Type B pancreatic cell (in vitro differentiated cells): Measurements from ENCODE around the gene SLC7A4. TPM values are rescaled to one million over a fixed set of nuclear protein-coding genes. Genes with fewer than 3 reads are reported as not detected.

ENCODE experiments used
- DNase-seq: peaks from one replicate; pipeline ENCODE4 v3.0.0; 2021; ENCODE audit warnings: mixed read lengths; ENCODE audit not compliant: unreplicated experiment; ENCODE audit errors: extremely low spot score
- H3K27ac Mint-ChIP-seq: 2 replicates; pipeline ENCODE4 v1.8.0; 2021; ENCODE audit warnings: mild to moderate bottlenecking, mixed read lengths
- H3K27me3 Mint-ChIP-seq: 2 replicates; pipeline ENCODE4 v1.8.0; 2021; ENCODE audit warnings: mixed read lengths
- H3K36me3 Mint-ChIP-seq: 2 replicates; pipeline ENCODE4 v1.8.0; 2021; ENCODE audit warnings: mixed read lengths
- H3K4me1 Mint-ChIP-seq: one replicate; pipeline ENCODE4 v1.8.0; 2021; ENCODE audit warnings: mixed read lengths; ENCODE audit not compliant: unreplicated experiment
- H3K4me3 Mint-ChIP-seq: 2 replicates; pipeline ENCODE4 v1.8.0; 2021; ENCODE audit warnings: mild to moderate bottlenecking, mixed read lengths
- H3K9me3 Mint-ChIP-seq: 2 replicates; pipeline ENCODE4 v1.8.0; 2021; ENCODE audit warnings: mixed read lengths
- CTCF ChIP-seq: fragments of 200-600 bp; sonication (generic); conservative IDR thresholded peaks from 2 replicates; pipeline ENCODE4 v1.5.0; 2021; ENCODE audit warnings: antibody characterized with exemption, mild to moderate bottlenecking
- total RNA-seq: library from RNA; stranded (reverse); gene quantifications from 2 replicates; pipeline ENCODE4 v1.2.1, GENCODE V29; 2021; ENCODE audit warnings: low replicate concordance

Gene SLC7A4
- total RNA-seq, 1 donor from 2014 or later, result 3.3 TPM

GRCh38 chr22:21003782-21004181, 28.6 kb downstream of the SLC7A4 start:
- H3K27ac Mint-ChIP-seq, result peak overlapping the region; percentile 97
- peaks cover 11% of the 10 kb centered on the region for H3K4me1 Mint-ChIP-seq
- TF ChIP-seq CTCF, result no peak
- DNase-seq, result no peak
- no peaks in the 10 kb centered on the region for H3K27me3 Mint-ChIP-seq
- H3K9me3 Mint-ChIP-seq, result no peaks in the 10 kb centered on the region
- H3K4me3 Mint-ChIP-seq, result peak overlapping the region; percentile 96
- H3K36me3 Mint-ChIP-seq, result no peaks in the 10 kb centered on the region

- Mint-ChIP-seq H3K4me1 (peaks cover 11% of the 10 kb centered on the region), H3K36me3 (no peaks in the 10 kb centered on the region), H3K27ac (peak within 1 kb of the TSS; percentile 97), H3K27me3 (no peaks in the 10 kb centered on the region), H3K9me3 (no peaks in the 10 kb centered on the region), H3K4me3 (peak within 1 kb of the TSS; percentile 96)
- no peak for TF ChIP-seq CTCF
- DNase-seq, result peak; percentile 96
Observed at GRCh38 chr22:21001601-21002325, 30.6 kb downstream of the SLC7A4 start, which contains the start of gene THAP7. Gene THAP7, minus strand, starts transcription at chr22:21002118. Its CDS starts 207 bp downstream, at chr22:21001911.

GRCh38 chr22:21000987-21001600, 31.3 kb downstream of the SLC7A4 start:
- no peak for DNase-seq
- H3K36me3 Mint-ChIP-seq, result no peaks in the 10 kb centered on the region
- peaks cover 11% of the 10 kb centered on the region for H3K4me1 Mint-ChIP-seq
- H3K27ac Mint-ChIP-seq, result peak overlapping the region; percentile 97
- H3K9me3 Mint-ChIP-seq, result no peaks in the 10 kb centered on the region
- peak overlapping the region; percentile 96 for H3K4me3 Mint-ChIP-seq
- TF ChIP-seq CTCF, result no peak
- no peaks in the 10 kb centered on the region for H3K27me3 Mint-ChIP-seq

- no peaks in the 10 kb centered on the region for H3K36me3 Mint-ChIP-seq
- H3K9me3 Mint-ChIP-seq, result no peaks in the 10 kb centered on the region
- peaks cover 11% of the 10 kb centered on the region for H3K4me1 Mint-ChIP-seq
- DNase-seq, result peak; percentile 67
- TF ChIP-seq CTCF, result no peak
- H3K27me3 Mint-ChIP-seq, result no peaks in the 10 kb centered on the region
- peak overlapping the region; percentile 96 for H3K4me3 Mint-ChIP-seq
- H3K27ac Mint-ChIP-seq, result no peak overlapping the region
Observed at GRCh38 chr22:21000207-21000986, 32.0 kb downstream of the SLC7A4 start.

- H3K27ac Mint-ChIP-seq, result no peak overlapping the region
- no peak overlapping the region for H3K4me3 Mint-ChIP-seq
- peaks cover 11% of the 10 kb centered on the region for H3K4me1 Mint-ChIP-seq
Observed at GRCh38 chr22:20999350-21000206, 32.8 kb downstream of the SLC7A4 start.

More at GRCh38 chr22:20999350-21000206, 32.8 kb downstream of the SLC7A4 start:
- no peaks in the 10 kb centered on the region for H3K9me3 Mint-ChIP-seq
- no peaks in the 10 kb centered on the region for H3K36me3 Mint-ChIP-seq
- DNase-seq, result peak; percentile 68
- no peaks in the 10 kb centered on the region for H3K27me3 Mint-ChIP-seq
- no peak for TF ChIP-seq CTCF
